ENCODE measurements around the gene MARCHF9. TPM values are rescaled to one million over a fixed set of nuclear protein-coding genes. Genes with fewer than 3 reads are reported as not detected.
A peak's percentile ranks its signal among the peaks of the same experiment; 100 is the strongest.

The MARCHF9 gene
- polyA plus RNA-seq, 1 donor = 20.0 TPM

DNA sequence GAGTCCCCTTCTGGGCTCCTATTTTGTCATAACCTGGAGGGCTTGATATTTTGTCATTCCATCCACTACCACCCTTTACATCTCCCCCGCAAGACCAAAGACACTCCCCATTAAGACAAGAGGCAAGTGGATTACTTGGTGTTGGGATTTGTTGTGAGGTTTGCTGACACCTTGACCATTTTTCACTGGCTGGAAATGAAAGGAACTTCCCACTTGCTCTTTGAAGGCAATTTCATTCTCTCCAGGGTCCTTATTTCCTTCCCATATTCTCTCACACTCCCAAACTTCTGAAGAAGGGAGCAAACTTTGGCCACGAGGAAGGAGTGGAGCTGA is 31.3 kb upstream of the MARCHF9 start:
- DNase-seq = no peak

DNA sequence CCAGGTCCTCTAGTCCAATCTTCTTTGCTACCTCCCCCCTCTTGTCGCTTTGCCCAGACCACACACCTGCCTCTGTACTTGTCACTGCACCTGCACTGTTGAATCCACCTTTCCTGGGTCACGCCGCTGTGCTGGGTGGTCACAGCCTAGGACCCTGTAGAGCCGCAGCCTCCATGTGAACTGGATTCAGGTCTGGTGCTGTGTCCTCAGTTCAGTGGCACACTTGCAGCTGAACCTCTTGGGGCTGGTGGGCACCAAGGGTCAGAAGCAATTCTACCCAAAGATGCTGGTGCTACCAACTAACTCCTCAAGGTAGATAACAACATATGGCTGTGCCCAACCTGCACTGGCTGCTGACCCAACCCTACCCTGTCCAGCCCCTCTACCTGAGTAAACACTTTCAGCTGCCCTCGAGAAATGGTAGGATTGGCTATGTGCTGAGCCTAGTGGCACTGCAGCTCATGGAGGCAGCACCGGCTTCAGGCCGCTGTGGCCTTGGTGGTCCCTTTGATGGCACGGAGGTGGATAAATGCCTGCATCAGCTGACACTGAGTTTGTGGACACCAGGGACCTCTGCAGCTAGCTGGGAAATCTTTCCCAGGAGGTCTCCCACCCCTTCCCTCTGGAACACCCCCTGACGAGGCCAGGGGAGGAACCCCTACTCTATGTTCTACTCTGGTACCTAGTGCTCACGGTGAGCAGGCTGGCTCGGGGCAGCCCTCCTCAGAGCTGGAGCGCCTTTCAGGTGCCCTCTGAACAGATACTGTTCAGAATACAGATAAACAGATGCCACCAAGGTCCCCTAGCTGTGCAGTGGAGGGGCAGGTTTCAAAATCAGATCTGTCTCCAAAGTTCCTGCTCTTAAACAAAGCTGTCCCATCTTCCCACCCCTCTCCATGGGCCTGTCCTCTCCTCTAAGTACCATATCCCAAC is 30.6 kb upstream of the MARCHF9 start:
- DNase-seq = no peak

DNA sequence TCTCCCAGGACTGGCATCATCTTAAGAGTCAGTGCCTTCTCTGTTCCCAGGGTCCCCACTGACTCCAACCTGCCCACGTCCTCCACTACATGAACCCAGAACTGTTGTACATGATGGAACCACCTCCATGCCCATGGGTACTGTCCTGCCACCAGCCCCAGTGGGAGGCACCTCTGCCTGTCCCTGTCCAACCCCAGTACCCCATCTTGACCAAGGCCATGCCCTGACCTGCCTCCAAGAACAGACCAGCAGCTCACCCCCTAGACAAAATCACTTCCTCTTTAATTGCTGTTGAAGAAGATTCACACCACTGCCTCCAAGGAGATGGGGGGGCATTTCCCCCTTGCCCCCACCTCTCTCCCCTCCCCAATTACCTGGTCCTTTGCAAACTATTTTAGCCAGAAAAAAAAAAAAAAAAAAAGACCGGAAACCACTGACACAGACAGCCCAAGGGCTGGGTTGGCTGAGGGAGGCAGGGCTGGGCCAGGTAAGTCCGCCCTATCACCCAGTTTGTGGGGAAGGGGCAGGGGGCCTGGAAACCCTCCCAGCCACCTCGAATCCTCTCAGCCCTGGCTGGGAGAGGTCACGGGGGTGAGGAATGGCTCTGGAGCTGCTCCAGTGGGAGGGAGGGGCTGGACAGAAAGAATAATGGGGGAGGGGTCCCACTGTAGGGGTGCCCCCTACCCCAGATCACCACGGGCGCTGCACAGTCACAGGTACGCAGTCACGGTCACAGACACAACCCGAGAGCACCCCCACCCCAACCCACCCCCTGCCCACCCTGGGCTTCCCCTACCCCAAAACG is 29.8 kb upstream of the MARCHF9 start:
- no peak for DNase-seq

DNA sequence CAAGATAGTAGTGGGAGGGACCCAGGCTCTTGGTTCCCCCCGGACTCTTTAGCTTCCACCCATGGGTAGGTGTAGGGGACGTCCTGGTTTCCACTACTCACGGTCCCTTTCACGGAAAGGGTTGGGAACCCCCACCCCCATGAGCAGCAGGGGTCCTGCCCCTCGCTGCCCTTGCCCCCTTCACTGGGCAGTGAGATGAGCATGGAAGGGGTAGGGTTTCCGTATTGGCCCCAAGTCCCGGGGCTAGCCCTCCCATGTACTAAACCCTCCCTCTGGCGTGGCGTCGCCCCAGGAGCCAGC is 29.1 kb upstream of the MARCHF9 start:
- DNase-seq = no peak

DNA sequence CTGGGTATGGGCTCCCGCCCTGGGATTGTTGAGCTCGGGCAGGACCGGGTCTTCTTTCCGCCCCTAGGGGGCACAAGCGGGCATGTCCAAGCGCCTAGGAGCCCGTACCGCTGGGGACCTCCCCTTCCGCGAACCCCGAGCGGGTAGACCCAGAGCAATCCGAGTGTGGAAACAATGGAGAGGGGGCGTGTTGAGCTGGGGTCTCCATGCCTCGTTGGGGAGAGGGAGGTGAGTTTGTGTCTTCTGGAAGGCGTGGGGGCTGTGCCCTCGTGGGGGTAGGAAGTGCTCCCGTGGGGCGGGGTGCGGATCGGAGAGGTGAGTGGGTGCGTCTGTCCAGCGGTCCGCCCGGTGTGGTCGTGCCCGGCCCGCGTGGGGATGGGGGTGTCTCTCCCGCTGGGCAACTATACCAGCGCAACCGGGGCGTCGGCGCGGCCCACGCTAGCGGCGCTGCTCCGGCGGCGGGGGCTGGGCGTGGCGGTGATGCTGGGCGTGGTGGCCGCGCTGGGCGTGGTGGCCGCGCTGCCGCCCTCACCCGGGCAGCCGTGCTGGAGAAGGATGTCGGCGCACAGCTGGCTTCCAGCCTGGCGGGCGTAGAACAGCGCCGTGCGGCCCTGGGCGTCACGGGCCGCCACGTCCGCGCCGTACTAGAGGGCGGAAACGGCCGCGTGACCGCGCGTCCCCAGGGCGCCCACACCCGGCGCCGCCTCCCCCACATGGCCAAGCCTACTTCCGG is 28.6 kb upstream of the MARCHF9 start:
- no peak for DNase-seq

DNA sequence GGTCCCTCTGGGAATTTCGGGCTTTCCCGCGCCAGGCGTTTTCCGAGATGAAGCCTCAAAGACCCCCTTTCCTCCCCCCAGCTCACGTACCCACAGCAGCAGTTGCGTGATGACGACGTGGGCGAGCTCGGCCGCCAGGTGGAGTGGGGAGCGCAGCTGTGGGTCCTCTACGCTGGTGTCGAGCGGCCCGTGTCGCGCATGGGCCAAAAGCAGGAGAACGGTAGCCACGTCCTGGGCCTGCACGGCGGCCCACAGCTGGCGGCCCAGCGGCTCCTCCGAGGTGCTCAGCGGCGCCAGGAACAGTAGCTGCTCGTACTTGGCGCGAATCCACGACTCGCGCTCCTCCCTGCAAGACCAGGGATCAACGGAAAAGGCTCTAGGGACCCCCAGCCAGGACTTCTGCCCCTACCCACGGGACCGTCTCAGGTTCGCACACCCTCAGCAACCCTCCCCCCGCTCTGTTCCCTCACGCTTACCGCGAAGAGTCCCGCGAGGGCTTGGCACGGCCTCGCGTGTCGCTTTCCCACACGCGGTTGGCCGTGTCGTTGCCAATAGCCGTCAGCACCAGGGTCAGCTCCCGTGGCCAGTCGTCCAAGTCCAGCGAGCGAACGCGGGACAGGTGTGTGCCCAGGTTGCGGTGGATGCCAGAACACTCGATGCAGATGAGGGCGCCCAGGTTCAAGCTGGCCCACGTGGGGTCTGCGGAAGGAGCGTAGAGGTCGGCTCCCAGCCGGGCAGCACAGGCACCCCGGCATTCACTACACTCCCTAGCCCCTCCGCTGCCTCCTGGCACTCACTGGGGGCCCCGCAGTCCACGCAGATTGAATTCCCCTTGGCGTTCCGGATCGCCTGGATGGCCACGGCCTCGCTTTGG is 27.8 kb upstream of the MARCHF9 start:
- DNase-seq = peak; percentile 54

DNA sequence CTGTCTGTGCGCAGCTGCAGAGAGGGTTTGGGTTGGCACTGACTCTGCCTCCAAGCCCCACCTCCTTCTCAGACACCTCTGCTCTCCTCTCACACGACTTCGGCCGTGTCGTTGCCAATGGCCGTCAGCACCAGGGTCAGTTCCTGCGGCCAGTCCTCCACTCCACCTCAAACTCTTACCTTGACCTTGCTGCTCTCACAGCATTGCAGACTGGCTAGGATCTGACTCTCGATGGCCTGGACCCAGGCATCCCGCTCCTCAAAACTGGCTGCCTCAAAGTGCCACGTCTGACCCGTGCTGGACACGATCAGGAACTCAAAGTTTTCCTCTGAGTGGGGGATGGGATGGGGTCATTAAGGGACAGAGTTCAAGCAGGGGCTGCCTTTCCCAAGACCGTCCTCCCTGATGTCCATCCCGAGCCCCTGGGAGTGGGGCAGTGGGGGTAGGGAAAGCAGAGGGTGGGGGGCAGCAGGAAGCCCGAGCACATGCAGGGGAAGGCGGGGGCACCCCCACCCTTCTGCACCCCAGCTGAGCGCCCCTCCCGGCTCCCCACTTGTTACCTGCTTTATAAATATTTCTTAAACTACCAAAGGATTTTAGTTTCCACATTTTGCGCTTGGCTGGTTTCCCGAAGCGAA is 27.0 kb upstream of the MARCHF9 start:
- no peak for DNase-seq

DNA sequence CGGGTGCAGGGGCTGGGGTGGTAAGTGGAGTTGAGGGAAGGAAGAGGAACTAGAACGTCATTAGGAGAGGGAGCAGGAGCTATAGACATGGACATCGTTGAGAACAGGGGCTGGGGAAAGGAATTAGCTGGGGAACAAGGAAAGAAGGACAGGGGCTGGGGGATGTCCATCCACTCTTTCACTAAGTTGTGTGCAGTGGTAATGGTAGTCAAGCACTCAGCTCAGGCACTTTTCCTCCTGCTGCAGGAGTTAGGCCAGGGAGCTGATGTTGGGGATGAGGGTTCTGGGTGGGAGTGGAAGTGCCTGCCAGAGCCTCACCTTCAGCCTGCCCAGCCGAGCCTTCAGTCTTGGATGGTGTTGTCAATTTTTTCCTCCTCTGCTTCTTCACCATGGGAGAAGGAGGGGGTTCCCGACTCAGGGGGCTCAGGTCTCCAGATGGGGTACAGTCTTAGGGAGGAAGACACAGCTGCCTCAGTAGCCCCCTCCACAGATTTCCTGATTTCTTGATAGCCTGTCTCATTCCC is 25.5 kb upstream of the MARCHF9 start:
- no peak for DNase-seq

DNA sequence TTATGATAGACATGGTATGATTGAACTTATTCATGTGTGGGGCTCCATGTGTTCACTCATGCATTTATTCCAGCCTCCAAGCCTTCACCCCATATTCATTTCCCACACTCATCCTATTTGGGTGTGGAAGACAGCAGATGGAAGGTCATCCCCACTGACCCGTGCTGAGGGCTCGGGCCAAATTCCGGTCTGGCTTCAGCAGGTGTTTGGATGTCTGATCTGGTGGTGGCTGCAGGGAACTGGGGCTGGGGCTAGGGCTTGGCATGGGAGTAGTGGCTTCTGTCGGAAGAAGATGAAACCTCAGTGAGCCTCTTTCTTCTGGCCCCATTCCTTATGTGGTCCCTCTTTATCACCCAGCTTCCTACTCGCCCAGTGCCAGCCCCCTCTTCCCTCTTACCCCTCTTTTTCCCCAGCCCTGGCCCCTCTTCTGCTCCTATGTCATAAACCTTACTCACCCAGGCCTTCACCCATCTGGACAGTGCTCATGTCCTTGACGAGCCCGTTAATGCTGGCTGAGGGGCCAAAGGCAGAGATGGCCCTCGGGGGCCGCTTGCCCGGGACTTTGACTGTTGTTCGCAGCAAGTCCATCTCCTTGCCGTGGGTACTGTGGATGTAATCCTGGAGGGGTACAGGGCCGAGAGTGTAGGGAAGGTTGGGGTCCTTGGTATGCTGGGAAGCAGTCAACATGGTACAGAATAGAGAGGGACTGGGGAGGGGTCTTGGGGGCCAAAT is 24.4 kb upstream of the MARCHF9 start:
- DNase-seq = no peak

DNA sequence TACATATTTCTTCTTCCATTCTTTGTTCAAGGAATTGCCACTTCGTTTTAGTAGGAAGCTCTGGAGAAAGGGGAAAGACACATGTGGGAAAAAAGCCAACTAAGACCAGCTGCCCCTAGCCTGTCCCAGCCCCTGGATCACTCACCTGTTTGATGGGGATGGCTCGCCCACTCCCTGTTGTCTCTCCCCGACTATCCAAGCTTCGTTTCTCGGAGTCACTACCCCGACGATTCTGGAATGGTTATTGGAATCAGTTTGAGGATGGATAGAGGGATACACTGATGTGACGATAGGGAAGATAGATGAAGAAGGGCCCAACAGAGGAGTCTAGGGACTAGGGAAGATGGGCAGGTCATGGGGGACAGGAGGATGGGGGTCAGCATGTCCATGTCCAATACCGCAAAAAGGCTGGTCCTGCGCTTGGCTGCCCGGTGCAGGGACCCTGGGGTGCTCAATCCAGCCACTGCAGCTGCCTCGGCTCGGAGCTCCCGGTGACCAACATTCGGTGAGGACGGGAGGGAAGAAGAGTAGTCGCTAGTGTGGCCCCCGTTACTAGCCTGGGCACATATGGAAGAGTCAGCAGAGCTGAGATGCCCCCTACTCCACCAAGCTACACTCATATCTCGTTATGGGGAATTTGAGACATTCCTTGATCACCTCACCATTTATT is 23.4 kb upstream of the MARCHF9 start:
- no peak for DNase-seq

DNA sequence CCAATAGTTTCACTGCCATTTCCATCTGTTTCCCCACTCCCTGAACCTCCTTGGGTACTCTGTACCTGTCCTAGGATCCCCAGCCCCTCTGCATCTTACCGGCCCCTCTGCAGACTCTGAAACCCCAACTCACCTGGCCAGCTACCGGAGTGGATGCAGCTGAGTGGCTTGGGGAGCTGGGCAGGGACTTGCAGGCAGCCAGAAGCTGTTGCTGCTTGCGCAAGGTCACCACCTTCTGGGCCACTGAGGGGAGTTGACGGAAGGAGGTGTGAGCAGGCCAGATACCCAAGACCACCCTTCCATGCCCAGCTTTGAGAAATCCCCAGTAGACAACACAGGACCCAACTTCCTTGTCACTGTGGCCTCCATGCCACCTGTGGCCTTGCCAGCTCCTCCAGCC is 22.6 kb upstream of the MARCHF9 start:
- no peak for DNase-seq

DNA sequence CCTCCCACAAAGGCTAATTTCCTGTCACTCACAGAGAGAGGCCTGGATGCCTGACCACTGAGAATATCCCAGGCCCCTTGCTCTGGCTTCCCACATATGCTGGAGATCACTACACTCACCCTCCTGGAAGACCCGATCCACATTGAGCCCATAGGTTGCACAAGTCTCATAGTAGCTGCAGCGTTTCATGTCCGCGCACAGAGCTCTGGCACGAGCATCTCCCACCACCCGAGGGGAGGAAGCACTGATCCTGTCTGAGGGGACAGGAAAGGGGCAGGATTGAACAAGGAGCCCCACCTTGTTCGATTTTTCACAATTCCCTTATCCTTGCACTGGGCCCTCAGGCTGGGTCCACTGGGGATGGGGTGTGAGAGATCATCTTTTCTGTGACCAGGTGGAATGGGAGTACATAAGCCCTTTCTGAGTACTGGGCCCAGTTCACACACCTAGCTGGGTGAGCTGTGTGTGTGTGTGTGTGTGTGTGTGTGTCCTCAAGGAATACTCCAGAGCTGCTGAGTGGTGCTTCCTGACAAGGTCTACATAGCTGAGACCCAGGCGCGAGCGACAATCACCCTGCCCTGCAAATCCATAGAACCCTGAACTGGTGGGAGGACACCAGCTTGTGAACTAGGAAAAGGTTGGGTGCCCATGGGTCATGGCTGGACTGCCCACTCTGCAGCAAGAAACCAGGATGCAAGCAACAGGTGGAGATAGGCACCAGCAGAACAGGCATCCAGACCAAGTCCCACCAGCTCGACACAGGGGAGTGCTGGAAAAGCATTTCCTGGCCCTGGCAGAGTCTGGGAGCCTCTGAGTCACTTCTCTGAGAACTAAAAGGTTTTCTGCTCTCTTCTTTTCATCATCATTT is 21.9 kb upstream of the MARCHF9 start:
- DNase-seq = no peak

DNA sequence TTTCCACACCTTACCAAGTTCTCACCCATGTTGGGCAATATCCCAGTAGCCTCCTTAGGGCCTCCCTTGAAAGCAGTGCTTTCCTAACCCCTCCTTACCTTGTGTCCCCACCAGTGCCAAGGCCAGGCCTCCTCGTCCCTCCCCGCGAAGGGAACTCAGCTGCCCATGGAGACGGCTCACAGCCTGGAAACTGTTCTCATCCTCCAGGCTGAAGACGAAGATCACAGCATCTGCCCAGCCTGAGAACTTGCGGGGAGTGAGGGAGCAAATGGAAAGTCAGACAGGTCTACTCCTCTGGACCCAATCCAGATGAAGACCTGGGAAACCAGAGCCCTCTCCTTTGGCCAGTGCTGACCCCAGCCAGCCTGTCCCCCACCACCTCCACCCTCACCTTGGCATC is 21.0 kb upstream of the MARCHF9 start:
- DNase-seq = no peak

DNA sequence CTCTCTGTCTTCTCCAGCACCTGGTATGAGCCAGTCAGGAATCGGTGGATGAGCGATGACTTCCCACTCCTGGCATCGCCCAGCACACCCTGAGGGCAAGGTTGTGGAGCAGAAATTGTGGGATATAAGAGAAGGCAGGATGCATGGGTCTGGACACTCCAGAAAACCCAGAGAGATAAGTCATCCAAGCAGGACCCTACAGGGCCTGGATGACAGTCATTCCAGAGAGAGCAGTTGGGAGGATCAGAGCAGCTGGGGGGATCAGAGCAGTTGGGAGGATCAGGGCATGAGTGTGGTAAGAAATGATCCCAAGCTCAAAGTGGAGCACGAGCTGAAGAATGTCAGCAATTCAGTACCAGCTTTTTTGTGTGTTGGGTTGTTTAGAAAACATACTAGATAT is 20.3 kb upstream of the MARCHF9 start:
- DNase-seq = no peak

DNA sequence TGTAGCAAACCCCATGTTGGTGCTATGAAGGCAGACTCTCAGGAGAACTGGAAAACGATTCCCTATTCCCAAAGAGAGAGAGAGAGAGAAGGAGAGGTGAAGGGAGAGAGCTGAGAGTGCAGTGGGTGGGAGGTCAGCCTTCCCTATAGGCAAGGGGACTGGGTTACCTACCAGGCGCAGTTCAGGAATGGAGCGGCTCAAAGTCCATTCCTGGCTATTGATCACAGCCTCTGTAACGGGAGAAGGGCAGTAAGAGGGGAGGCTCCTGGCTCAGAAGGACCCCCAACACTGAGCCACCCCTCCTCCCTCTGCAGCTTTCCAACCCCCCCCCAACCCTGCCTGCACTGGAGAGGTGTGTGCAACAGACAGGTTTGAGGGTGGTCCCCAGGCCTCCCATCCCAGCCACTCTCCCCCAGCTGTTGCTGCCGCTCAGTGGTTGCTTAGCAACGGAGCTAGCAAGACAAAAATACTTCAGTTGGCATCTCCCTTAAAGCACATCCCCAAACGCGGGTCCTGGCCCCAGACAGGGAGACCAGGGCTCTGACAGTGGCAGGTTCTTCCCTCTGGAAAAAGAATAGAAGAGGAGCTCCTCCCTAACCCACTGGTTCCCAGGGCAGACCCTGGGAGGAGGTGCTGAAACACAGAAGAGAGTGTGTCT is 19.6 kb upstream of the MARCHF9 start:
- DNase-seq = no peak

DNA sequence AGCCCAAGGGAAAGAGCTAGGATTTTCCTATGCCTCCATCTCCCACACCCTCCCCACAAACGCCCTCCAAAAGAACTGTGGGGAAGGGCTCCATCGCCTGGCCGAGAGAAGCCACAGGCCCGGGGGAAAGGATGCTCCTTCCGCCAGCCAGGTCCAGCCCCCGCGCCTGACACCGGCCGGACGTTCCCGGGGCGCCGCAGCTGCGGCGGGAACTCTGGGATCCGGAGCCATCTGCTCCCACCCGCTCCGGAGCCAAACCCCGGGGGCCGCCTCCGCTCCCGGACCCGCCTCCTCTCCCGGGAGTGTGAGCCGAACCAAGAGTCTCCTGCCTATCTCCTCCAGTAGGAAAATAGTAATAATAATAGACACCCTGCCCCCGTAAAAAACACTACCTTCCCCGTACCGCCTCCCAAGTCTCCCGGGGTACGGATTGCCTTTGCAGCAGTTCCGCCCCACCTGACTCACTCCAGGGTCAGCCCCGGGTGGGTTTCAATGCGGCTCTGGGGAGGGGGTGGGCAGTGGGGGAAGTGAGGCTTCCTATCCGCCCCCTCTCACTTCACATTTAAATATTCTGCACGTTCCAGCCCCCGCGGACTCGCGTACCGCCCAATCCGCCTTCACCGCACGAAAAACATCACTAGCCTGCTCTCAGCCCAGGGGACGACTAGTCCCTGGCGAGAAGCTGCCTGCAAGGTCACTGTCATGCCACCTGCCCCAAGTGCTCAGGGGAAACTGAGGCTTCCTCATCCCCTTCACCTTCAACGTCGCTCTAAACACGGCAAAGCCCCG is 18.8 kb upstream of the MARCHF9 start:
- no peak for DNase-seq

DNA sequence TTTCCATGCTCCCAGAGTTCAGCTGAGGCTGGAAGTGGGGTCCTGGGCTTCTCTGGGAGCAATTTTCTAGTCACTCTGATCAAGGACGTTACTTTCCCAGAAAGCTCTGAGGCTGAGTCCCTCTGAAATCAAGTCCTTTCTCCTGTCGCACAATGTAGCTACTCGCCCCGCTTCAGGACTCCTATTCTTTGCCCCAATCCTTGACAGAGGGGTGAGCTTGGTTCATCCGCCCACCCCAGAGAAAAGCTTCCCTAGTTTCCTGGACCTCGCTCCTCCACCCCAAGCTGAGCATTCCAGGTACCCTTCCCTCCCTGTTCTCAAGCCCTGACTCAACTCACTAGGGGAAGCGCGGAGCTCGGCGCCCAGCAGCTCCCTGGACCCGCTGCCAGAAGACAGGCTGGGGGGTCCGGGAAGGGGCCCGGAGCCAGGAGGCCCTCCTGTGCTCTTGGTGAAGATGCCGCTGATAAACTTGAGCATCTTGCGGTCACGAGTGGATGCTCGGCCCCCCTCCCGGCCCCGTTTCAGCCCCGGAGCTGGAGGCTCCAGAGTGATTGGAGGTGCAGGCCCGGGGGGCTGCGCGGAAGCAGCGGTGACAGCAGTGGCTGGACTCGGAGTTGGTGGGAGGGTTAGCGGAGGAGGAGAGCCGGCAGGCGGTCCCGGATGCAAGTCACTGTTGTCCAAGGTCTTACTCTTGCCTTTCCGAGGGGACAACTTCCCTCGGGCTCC is 18.0 kb upstream of the MARCHF9 start:
- DNase-seq = no peak
